Measurements from ENCODE around the gene B4GAT1. TPM values are rescaled to one million over a fixed set of nuclear protein-coding genes. Genes with fewer than 3 reads are reported as not detected.

Gene B4GAT1
- total and polyA plus RNA-seq, 9 of the 15 experiments (the other 6 are each of a cell fraction or from before 2014, with no cell fraction given), result 0.86 to 9.5 (median 3.8) TPM

DNA sequence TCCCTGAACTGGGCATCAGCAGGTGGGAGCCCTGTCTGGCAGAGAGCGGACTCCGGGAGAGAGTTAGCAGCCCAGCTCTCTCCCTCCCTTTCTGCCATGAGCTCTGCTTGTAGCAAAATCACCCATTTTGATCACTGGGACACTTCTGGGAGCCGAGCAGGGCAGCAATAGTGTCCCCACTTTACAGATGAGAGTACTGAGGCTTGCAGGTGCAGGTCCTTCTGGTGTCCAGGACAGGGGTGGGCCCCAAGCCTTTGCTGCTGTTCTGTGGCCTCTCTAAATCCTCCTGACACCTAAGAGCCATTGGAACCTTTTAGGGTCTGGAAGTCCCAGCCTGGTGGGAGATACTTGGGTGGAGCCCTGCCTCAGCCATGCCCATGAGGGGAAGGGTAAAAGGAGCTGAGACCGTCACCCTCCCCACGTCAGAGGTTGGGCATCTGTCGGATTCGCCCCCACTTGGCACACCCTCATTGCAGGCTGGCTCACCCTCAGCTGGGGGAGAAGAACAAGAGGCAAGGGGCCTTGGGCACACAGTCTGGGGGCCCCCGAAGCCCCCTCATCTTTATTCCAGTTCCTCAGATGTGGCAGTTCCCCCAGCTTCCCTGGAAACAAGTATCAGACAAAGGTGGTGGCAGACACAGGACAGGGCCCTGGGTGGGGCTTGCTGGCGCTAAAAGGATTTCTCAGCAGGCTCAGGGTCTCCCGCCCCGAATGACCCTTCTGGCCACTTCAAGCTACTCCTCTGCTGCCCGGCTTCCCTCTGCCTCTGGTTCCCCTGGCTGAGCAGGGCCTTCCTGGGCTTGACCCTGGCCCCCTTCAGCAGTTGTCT, 15.7 kb downstream of the B4GAT1 start (continued):
- TF ChIP-seq, protein P1, sequence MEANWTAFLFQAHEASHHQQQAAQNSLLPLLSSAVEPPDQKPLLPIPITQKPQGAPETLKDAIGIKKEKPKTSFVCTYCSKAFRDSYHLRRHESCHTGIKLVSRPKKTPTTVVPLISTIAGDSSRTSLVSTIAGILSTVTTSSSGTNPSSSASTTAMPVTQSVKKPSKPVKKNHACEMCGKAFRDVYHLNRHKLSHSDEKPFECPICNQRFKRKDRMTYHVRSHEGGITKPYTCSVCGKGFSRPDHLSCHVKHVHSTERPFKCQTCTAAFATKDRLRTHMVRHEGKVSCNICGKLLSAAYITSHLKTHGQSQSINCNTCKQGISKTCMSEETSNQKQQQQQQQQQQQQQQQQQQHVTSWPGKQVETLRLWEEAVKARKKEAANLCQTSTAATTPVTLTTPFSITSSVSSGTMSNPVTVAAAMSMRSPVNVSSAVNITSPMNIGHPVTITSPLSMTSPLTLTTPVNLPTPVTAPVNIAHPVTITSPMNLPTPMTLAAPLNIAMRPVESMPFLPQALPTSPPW (CRISPR knock-in tag; IDR thresholded peaks at IDR 0.05), result no peak
- TF ChIP-seq ATF1 (CRISPR knock-in tag; IDR thresholded peaks at IDR 0.05) (no peak), ATF1 (tag; IDR thresholded peaks at IDR 0.05) (no peak), C11orf30 (IDR thresholded peaks at IDR 0.05; ENCODE audit: low read depth) (no peak), YY1 (IDR thresholded peaks at IDR 0.05; ENCODE audit: borderline replicate concordance in 1 of 3, control insufficient read depth in 1 of 3, extremely low read depth in 1 of 3, insufficient read depth in 3 of 3, insufficient read length in 1 of 3, insufficient replicate concordance in 2 of 3, low read depth in 1 of 3, low read length in 2 of 3) (no peak), XRCC3 (IDR thresholded peaks at IDR 0.05) (no peak), ZNF12 (CRISPR knock-in tag; IDR thresholded peaks at IDR 0.05) (no peak), HDAC6 (IDR thresholded peaks at IDR 0.05; ENCODE audit: low read depth, low read length) (no peak), CHD1 (IDR thresholded peaks at IDR 0.05; ENCODE audit: low read length) (no peak)
- TF ChIP-seq, protein P2, sequence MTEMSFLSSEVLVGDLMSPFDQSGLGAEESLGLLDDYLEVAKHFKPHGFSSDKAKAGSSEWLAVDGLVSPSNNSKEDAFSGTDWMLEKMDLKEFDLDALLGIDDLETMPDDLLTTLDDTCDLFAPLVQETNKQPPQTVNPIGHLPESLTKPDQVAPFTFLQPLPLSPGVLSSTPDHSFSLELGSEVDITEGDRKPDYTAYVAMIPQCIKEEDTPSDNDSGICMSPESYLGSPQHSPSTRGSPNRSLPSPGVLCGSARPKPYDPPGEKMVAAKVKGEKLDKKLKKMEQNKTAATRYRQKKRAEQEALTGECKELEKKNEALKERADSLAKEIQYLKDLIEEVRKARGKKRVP (CRISPR knock-in tag; IDR thresholded peaks at IDR 0.05), result no peak
- TF ChIP-seq, protein P3, sequence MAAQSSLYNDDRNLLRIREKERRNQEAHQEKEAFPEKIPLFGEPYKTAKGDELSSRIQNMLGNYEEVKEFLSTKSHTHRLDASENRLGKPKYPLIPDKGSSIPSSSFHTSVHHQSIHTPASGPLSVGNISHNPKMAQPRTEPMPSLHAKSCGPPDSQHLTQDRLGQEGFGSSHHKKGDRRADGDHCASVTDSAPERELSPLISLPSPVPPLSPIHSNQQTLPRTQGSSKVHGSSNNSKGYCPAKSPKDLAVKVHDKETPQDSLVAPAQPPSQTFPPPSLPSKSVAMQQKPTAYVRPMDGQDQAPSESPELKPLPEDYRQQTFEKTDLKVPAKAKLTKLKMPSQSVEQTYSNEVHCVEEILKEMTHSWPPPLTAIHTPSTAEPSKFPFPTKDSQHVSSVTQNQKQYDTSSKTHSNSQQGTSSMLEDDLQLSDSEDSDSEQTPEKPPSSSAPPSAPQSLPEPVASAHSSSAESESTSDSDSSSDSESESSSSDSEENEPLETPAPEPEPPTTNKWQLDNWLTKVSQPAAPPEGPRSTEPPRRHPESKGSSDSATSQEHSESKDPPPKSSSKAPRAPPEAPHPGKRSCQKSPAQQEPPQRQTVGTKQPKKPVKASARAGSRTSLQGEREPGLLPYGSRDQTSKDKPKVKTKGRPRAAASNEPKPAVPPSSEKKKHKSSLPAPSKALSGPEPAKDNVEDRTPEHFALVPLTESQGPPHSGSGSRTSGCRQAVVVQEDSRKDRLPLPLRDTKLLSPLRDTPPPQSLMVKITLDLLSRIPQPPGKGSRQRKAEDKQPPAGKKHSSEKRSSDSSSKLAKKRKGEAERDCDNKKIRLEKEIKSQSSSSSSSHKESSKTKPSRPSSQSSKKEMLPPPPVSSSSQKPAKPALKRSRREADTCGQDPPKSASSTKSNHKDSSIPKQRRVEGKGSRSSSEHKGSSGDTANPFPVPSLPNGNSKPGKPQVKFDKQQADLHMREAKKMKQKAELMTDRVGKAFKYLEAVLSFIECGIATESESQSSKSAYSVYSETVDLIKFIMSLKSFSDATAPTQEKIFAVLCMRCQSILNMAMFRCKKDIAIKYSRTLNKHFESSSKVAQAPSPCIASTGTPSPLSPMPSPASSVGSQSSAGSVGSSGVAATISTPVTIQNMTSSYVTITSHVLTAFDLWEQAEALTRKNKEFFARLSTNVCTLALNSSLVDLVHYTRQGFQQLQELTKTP (IDR thresholded peaks at IDR 0.05; ENCODE audit: low read depth in 1 of 2, partially characterized antibody in 2 of 2), result no peak
